ENCODE results near the gene TINCR. TPM values are rescaled to one million over a fixed set of nuclear protein-coding genes. Genes with fewer than 3 reads are reported as not detected.
A peak's percentile ranks its signal among the peaks of the same experiment; 100 is the strongest.

Gene TINCR
- total and polyA plus RNA-seq, 4 donors, result 0.05 to 0.08 TPM; not detected in 2

- no peaks in the 10 kb centered on the region for H3K9me3 ChIP-seq (ENCODE audit: control insufficient read depth in 4 of 4, low read length in 3 of 4)
- TF ChIP-seq HNF4A (conservative IDR thresholded peaks at IDR 0.05), result peak; percentile 83 to 97
- peak in 1 of 2 donors; percentile 39 for TF ChIP-seq RAD21 (IDR thresholded peaks at IDR 0.05)
- TF ChIP-seq YY1 (IDR thresholded peaks at IDR 0.05), result no peak
- no peak for TF ChIP-seq GABPA (IDR thresholded peaks at IDR 0.05 in 1 of 2, conservative IDR thresholded peaks at IDR 0.05 in 1 of 2)
- TF ChIP-seq ATF3 (IDR thresholded peaks at IDR 0.05), result no peak
- TF ChIP-seq TAF1 (conservative IDR thresholded peaks at IDR 0.05), result no peak
- TF ChIP-seq HNF4G (IDR thresholded peaks at IDR 0.05), result peak; percentile 89
- TF ChIP-seq CTCF (IDR thresholded peaks at IDR 0.05; ENCODE audit: low read depth, low read length, missing input control), result no peak
- TF ChIP-seq MAX (IDR thresholded peaks at IDR 0.05), result no peak
- TF ChIP-seq EGR1 (IDR thresholded peaks at IDR 0.05; ENCODE audit: low read depth in 2 of 2), result no peak
- no peak for TF ChIP-seq ZBTB33 (IDR thresholded peaks at IDR 0.05)
- TF ChIP-seq NR2F2 (IDR thresholded peaks at IDR 0.05), result peak; percentile 25
- TF ChIP-seq FOXA1 (IDR thresholded peaks at IDR 0.05), result no peak
- TF ChIP-seq SP1 (IDR thresholded peaks at IDR 0.05), result peak; percentile 80
- peak in 1 of 2 donors; percentile 23 for TF ChIP-seq JUND (IDR thresholded peaks at IDR 0.05)
- TF ChIP-seq RXRA (IDR thresholded peaks at IDR 0.05), result peak in 1 of 2 donors; percentile 69
- TF ChIP-seq REST (IDR thresholded peaks at IDR 0.05), result no peak
- no peak for TF ChIP-seq FOXA2 (IDR thresholded peaks at IDR 0.05)
- H3K36me3 ChIP-seq (ENCODE audit: control insufficient read depth in 4 of 4, insufficient read depth in 3 of 4, low read depth in 1 of 4, low read length in 3 of 4), result peaks cover 32 to 97% (median 75%) of the 10 kb centered on the region in 4 donors
- DNase-seq (ENCODE audit: low spot score), result no peak
- H3K4me1 ChIP-seq (ENCODE audit: control insufficient read depth in 4 of 4, insufficient read depth in 4 of 4, low read length in 3 of 4), result peaks cover 0 to 11% (median 10%) of the 10 kb centered on the region in 4 donors
- H3K27me3 ChIP-seq (ENCODE audit: control insufficient read depth in 4 of 4, insufficient read depth in 4 of 4, low read length in 3 of 4), result no peaks in the 10 kb centered on the region
- H3K27ac ChIP-seq (ENCODE audit: low read depth in 1 of 2, low read length in 2 of 2), result no peak overlapping the region
- WGBS, result 40% methylated on average over 7 of the region's 7 CpGs
- no peak overlapping the region for H3K4me3 ChIP-seq (ENCODE audit: low read depth in 1 of 3, low read length in 3 of 3)
- H3K9ac ChIP-seq (ENCODE audit: low read depth in 1 of 2, low read length in 2 of 2), result no peak overlapping the region
Observed at GRCh38 chr19:5594521-5594950, 26.8 kb upstream of the TINCR start.

Data from liver (tissue), 9 donors.